HG03095 (cell line): ENCODE data around the gene ATP7B.
"Not testable (repeated sequence)": the region's sequence is repeated elsewhere in the genome, so short reads cannot be mapped to it uniquely, and the experiment has no call there.

ENCODE experiments used
- ATAC-seq: cut with Tn5 transposase; IDR thresholded peaks from one replicate; pipeline ENCODE4 v1.9.1; 2021; ENCODE audit warnings: moderate library complexity; ENCODE audit not compliant: unreplicated experiment

The ATP7B gene

GRCh38 chr13:51924756-51925544 is 86.3 kb downstream of the ATP7B start:
- ATAC-seq: no peak

GRCh38 chr13:51923983-51924539 is 87.2 kb downstream of the ATP7B start:
- no peak for ATAC-seq

DNA sequence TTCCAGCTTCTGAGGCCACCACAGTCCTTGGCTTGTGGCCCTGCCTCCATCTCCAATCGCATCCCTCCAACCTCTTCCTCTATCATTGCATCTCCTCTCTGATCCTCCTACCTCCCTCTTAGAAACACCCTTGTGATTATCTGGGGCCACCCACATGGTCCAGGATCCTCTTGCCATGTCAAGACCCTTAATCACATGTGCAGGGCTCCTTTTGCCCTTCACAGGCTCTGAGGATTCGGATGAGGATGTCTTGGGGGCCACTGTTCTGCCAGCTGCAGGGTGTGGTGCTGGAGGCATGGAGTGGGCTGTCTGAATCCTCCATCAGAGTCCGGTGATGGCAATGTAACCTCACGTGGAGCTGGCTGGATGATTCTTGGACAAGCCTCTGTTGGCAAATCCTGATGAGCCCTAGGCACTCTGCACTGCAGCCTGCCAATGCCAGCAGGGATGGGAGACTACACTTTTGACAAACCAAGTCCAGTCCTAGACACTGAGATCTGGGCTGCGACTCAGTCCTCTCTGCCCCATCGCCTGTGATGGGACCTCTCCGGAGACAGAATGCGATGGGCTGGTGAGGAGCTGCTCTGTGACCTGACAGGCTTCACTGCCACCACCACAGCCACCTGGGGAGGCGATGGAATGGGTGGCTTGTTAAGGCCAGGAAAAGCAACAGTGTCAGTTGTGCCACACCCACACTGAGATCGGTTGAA is 88.3 kb downstream of the ATP7B start:
- ATAC-seq: no peak

DNA sequence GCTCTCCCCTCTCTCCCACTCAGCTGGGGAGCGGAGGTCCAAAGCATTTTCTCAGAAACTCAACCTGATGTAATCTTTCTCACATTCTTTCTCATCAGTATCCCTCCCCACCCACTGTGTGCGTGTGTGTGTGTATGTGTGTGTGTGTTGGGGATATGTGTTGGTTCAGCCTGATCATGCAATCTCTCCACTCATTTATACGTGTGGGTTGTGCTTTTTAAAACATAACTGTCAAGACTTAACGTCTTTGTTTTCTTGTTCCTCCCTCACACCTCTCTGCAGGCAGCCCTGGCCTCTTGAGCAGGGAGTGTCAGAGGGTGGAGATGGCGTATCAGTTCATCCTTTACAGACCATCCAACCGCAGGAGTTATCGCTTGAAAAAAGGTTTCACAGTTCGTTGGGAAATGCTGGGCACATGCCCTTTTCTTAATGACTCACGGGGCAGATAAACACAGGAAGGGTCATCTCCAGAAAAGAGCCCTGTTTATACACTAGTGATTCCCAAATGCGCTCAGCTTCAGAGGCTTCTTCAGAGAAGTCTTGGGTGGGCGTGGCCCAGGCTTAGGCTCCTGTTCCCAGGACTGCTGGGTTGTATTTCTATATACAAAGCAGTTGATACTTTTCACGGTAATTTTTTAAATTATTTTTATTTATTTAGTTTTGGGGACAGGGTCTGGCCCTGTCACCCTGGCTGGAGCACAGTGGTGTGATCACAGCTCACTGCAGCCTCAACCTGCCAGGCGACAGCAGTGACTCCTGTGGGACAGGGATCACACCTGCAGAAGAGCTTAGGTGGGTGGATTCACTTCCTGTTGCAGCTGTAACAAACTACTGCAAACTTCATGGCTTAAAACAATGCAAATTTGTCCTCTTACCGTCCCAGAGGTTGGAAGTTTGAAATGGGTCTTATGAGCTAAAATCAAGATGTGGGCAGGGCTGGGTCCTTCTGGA is 89.2 kb downstream of the ATP7B start:
- no peak for ATAC-seq

DNA sequence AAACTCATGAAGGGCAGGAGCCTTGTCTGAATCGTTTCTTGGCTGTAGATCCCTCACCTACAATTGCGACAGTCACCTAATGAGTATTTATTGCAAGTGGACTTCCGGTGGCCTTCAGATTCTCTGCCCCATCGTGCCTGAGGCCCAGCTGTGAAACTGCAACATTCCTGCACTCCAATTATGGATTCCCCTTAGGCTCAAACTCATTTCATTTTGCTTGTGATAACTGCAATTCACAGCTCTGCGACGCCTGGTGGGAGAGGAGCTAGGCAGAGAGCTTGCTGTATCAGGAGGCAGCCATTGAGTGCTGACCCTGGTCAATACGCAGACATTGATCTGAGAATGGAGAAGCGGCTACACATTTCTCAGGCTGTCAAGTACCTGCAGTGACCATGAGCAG is 90.5 kb downstream of the ATP7B start:
- no peak for ATAC-seq

GRCh38 chr13:51920267-51920666 is 91.0 kb downstream of the ATP7B start:
- no peak for ATAC-seq

DNA sequence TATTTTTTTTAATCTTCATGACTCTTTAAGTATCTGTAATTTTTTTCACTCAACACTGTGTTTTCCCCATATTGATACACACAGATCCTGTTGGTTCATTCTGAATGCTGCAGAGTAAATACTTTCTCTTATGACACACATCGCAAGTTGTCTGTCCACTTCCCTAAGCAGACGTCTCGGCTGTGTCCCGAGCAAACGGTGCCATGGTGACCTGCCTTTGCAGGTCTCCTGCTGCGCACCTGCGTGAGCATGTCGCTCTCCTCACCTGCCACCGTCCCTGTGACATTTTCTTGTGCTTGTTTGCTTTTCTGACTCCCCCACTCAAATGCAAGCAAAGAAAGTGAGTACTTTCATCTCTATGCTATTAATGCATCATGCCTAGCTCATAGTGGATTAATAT is 91.7 kb downstream of the ATP7B start:
- ATAC-seq: no peak

DNA sequence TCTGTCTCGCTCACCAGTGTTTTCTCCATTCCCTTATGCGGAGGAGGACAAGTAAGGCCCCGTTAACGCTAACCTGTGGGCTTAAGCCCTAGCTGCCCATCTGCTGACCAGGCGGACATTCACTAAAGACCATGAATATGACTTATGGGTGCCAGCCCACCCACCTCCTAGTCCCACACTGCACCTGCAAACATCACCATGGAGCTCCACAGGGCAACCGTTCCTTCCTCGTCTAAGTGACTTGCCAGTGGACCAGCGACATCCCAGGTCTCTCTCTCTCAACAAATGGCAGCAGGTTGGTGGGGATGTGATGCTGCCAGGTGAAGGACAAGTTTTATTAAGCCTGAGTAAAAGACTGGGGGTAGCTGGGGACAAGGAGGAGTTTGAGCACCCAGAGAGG is 94.3 kb downstream of the ATP7B start:
- no peak for ATAC-seq

- ATAC-seq: no peak
Measured at GRCh38 chr13:51916051-51916818, 95.0 kb downstream of the ATP7B start.

DNA sequence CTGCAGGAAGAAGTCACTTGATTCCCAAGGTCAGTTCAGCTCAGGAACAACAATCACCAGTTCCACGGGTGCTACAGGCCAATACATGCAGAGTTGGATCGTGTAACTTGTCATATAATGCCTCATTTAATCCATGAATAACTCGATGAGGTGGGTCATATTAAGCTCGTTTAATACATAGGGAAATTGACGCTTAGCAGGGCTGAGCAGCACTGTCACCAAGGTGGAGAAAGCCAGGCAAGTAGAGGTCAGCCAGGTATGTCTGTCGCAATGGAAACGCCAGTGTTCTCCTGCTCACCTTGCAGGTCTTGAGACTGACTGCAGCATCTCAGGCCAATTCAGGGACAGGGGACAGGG is 97.1 kb downstream of the ATP7B start:
- no peak for ATAC-seq

DNA sequence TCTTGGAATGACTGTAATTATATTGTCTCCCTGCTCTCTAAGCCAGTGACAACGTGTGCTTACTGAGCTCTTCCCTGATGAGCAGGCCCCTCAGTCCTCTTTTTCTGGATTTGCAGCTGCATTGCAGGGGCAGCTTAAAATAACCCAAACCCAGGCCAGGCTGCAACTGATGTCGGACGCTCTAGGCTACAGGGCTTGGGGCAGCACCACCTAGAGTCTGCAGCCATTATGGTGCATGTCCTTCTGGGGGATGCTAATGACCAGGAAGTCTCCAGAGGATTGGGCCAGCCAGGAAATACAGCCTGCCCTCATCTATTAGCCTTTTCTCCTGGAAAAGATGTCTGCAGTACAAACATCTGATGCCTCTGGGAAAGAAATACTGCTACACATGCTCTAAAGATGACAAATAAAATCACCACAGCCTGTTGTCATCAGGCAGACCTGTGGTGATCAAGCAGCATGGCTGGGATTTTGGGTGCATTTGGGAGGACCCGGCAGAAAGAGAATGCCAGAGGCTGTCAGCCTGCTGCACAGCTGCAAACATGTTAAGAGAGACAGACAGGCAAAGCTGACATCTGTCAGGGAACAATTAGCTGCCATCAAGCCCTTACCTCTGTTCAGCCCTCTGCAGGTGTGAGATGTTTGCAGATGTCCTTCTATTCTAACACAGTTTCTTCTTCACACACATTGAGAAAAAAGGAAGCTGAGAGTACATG is 97.7 kb downstream of the ATP7B start:
- ATAC-seq: no peak

DNA sequence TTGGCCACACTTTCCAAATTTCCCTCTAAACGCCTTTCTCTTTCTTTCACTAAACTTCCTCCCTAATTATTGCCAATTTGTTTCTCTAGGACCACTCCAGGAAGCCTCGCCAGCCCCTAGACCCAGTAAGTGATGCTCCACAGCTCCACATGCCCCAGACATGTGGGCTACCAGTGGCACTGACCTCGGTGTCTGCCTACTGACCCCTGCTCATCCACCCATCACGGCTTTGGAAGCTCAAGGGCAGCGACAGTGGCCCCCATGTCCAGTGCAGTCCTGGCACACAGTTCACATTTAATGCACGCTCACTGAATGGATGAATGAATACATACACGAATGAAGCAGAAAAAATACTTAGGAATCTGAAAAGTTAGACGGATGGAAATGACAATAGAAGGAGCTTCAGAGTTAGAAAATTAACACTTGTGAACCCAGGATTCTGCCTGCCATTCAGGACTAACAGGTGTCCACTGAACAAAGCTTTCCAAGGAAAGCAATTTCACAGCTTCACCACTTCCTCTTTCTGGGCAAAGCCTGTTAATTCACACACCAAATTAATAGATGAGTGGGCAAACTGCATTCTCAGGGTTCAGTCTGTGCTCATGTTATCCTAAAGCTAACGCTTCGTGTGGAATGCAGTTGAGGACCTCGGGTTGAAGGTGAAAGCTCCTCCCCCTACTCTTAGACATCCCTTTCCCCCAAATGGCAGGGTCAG is 98.6 kb downstream of the ATP7B start:
- ATAC-seq: no peak

DNA sequence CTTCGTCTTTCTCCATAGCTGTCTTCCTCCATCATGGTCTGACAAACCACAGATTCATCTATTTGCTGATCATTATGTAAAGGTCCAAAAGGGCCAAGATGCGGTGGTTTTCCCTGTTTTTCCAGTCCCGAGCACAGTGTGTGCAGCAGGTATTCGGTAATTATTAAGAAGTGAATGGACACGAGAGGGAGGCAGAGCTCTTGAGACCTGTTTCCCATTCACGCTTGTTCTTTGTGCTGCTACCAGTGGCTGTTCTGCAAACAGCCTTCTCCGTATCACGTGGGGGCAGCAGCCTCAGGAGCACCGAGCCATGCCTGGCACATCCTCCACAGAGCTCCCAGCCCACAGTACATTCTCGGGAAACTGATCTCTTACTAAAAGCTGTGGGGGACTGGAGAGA is 99.2 kb downstream of the ATP7B start:
- ATAC-seq: no peak

GRCh38 chr13:51910508-51910907 is 100.7 kb downstream of the ATP7B start:
- no peak for ATAC-seq

DNA sequence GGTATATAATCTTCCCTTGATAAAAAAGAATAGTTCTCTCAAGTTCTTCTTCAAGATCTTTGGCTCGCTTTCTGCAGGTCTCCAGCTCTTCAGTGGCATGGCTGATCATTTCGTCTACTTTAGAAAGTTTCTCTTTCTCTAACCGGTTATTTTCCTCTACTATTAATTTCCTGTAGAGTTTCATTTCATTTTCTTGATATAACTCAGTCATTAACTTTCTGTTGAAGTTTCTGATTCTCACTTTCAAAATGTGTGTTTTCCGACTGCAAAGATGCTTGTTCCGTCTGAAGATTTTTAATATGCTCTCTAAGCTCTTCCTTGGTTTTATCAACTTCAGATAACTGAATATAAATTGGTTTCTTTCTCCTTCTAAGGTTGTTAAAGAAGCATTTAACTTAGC is 102.0 kb downstream of the ATP7B start:
- not testable (repeated sequence) for ATAC-seq

- ATAC-seq: no peak
Measured at GRCh38 chr13:51907040-51907732, 104.1 kb downstream of the ATP7B start.

- no peak for ATAC-seq
Measured at GRCh38 chr13:51906581-51906980, 104.7 kb downstream of the ATP7B start.

- ATAC-seq: no peak
Measured at GRCh38 chr13:51905787-51906186, 105.5 kb downstream of the ATP7B start.

- ATAC-seq: no peak
Measured at GRCh38 chr13:51902776-51903175, 108.5 kb downstream of the ATP7B start.
